Activated CD4-positive, alpha-beta memory T cell treated with anti-CD3 and anti-CD28 coated beads for 36 hours (primary cell): ENCODE data around the gene CYP27B1. TPM values are rescaled to one million over a fixed set of nuclear protein-coding genes. Genes with fewer than 3 reads are reported as not detected.
A peak's percentile ranks its signal among the peaks of the same experiment; 100 is the strongest.

Experiments used
- CTCF ChIA-PET: fragments of 350-600 bp; sonication (Branson Sonifier 250); formaldehyde crosslinking; loops from one replicate; lab custom pipeline; 2021; ENCODE audit warnings: antibody characterized with exemption, inconsistent platforms; lab: Charles Lee
- POLR2A ChIA-PET: fragments of 350-600 bp; sonication (Branson Sonifier 250); formaldehyde crosslinking; loops from one replicate; lab custom pipeline; 2021; ENCODE audit warnings: antibody characterized with exemption; lab: Charles Lee
- DNase-seq: peaks from one replicate; pipeline ENCODE4 v3.0.0-alpha.2; 2020
- H3K27ac Mint-ChIP-seq: one replicate; pipeline ENCODE4 v1.8.0; 2021; ENCODE audit warnings: mixed read lengths
- H3K27me3 Mint-ChIP-seq: one replicate; pipeline ENCODE4 v1.8.0; 2021; ENCODE audit warnings: mixed read lengths
- H3K36me3 Mint-ChIP-seq: one replicate; pipeline ENCODE4 v1.8.0; 2021; ENCODE audit warnings: mixed read lengths
- H3K4me1 Mint-ChIP-seq: one replicate; pipeline ENCODE4 v1.8.0; 2021; ENCODE audit warnings: low read depth, mixed read lengths
- H3K4me3 Mint-ChIP-seq: one replicate; pipeline ENCODE4 v1.8.0; 2021; ENCODE audit warnings: mild to moderate bottlenecking, mixed read lengths
- H3K9me3 Mint-ChIP-seq: one replicate; pipeline ENCODE4 v1.8.0; 2021; ENCODE audit warnings: mixed read lengths
- intact Hi-C: fragments of 100-400 bp; cut with micrococcal nuclease; formaldehyde crosslinking; loops from one replicate; pipeline ENCODE4 v1.15.1; 2023
- total RNA-seq, 2 experiments: library from RNA; stranded (reverse); gene quantifications; one replicate each; pipeline ENCODE4 v1.2.3, GENCODE V29; 2021

Gene CYP27B1
- total RNA-seq, 2 experiments from 2014 or later = 7.1 to 8.2 TPM

- ChIA-PET CTCF (interaction anchor here (0.7 to 2.8 kb wide), 25 partner anchors 8 to 154 kb away, joined by 3 to 25 read pairs (median 6); partner anchors contain the start of genes CYP27B1, EEF1AKMT3, METTL1 and OS9), POLR2A (interaction anchor here (0.7 to 2.9 kb wide), 7 partner anchors 11 to 114 kb away, joined by 3 to 10 read pairs (median 4); partner anchors contain the start of genes CTDSP2, EEF1AKMT3 and METTL1)
- Mint-ChIP-seq H3K4me3 (peak within 1 kb of the TSS; percentile 100), H3K27me3 (no peaks in the 10 kb centered on the region), H3K36me3 (peaks cover 22% of the 10 kb centered on the region), H3K9me3 (no peaks in the 10 kb centered on the region), H3K4me1 (peaks cover 37% of the 10 kb centered on the region), H3K27ac (peak within 1 kb of the TSS; percentile 93)
- peak; percentile 98 for DNase-seq
- intact Hi-C loops = loop anchor here (1.0 to 2.0 kb wide), 5 partner anchors 11 to 122 kb away; partner anchors contain the start of genes CDK4, CTDSP2, EEF1AKMT3 and METTL1
Observed at GRCh38 chr12:57782608-57783465, 16.0 kb upstream of the CYP27B1 start, which contains the start of gene TSFM. TSFM (plus strand) TSS chr12:57782787; CDS start chr12:57782802, 15 bp downstream.

GRCh38 chr12:57782243-57782607 is 15.3 kb upstream of the CYP27B1 start:
- DNase-seq = no peak
- peaks cover 19% of the 10 kb centered on the region for H3K36me3 Mint-ChIP-seq
- no peaks in the 10 kb centered on the region for H3K27me3 Mint-ChIP-seq
- intact Hi-C loops = loop anchor here (1.0 to 2.0 kb wide), 5 partner anchors 10 to 123 kb away; partner anchors contain the start of genes CDK4, CTDSP2, EEF1AKMT3 and METTL1
- ChIA-PET CTCF (interaction anchor here (0.5 to 2.8 kb wide), 14 partner anchors 11 to 526 kb away, joined by 3 to 25 read pairs (median 8); partner anchors contain the start of genes EEF1AKMT3 and METTL1), POLR2A (interaction anchor here (1.0 to 2.9 kb wide), 3 partner anchors 10 to 64 kb away, joined by 3 to 10 read pairs (median 5); partner anchors contain the start of genes CTDSP2, EEF1AKMT3 and METTL1)
- peaks cover 37% of the 10 kb centered on the region for H3K4me1 Mint-ChIP-seq
- peak overlapping the region; percentile 93 for H3K27ac Mint-ChIP-seq
- peak overlapping the region; percentile 100 for H3K4me3 Mint-ChIP-seq
- H3K9me3 Mint-ChIP-seq = no peaks in the 10 kb centered on the region

GRCh38 chr12:57781801-57782200 is 14.9 kb upstream of the CYP27B1 start:
- intact Hi-C loops = loop anchor here (1.0 to 2.0 kb wide), 5 partner anchors 10 to 124 kb away; partner anchors contain the start of genes CDK4, CTDSP2, EEF1AKMT3 and METTL1

GRCh38 chr12:57781244-57781643 is 14.4 kb upstream of the CYP27B1 start:
- H3K27ac Mint-ChIP-seq = peak overlapping the region; percentile 93
- CTCF ChIA-PET = interaction anchor here (0.6 to 2.8 kb wide), 10 partner anchors 10 to 124 kb away, joined by 3 to 25 read pairs (median 5); partner anchors contain the start of genes CTDSP2, EEF1AKMT3 and METTL1
- no peak for DNase-seq
- no peaks in the 10 kb centered on the region for H3K9me3 Mint-ChIP-seq
- intact Hi-C loops = no loop called here
- POLR2A ChIA-PET = interaction anchor here (0.9 to 2.9 kb wide), 4 partner anchors 9 to 117 kb away, joined by 3 to 10 read pairs (median 4); partner anchors contain the start of genes EEF1AKMT3 and METTL1
- H3K4me3 Mint-ChIP-seq = no peak overlapping the region
- no peaks in the 10 kb centered on the region for H3K27me3 Mint-ChIP-seq
- peaks cover 37% of the 10 kb centered on the region for H3K4me1 Mint-ChIP-seq
- peaks cover 14% of the 10 kb centered on the region for H3K36me3 Mint-ChIP-seq

More at GRCh38 chr12:57781801-57782200, 14.9 kb upstream of the CYP27B1 start:
- no peak overlapping the region for H3K4me3 Mint-ChIP-seq
- H3K9me3 Mint-ChIP-seq = no peaks in the 10 kb centered on the region
- H3K27me3 Mint-ChIP-seq = no peaks in the 10 kb centered on the region
- DNase-seq = no peak
- CTCF ChIA-PET = interaction anchor here (0.5 to 2.8 kb wide), 11 partner anchors 10 to 526 kb away, joined by 3 to 25 read pairs (median 3); partner anchors contain the start of genes CTDSP2, EEF1AKMT3 and METTL1
- peak overlapping the region; percentile 93 for H3K27ac Mint-ChIP-seq
- peaks cover 18% of the 10 kb centered on the region for H3K36me3 Mint-ChIP-seq
- H3K4me1 Mint-ChIP-seq = peaks cover 37% of the 10 kb centered on the region
- POLR2A ChIA-PET = interaction anchor here (0.9 to 2.9 kb wide), 4 partner anchors 10 to 117 kb away, joined by 3 to 10 read pairs (median 4); partner anchors contain the start of genes EEF1AKMT3 and METTL1

- no peak for DNase-seq
- H3K27me3 Mint-ChIP-seq = no peaks in the 10 kb centered on the region
- H3K36me3 Mint-ChIP-seq = peaks cover 15% of the 10 kb centered on the region
- intact Hi-C loops = no loop called here
- CTCF ChIA-PET = interaction anchor here (0.6 to 2.7 kb wide), 8 partner anchors 16 to 125 kb away, joined by 3 to 13 read pairs (median 6); no protein-coding TSS in a partner anchor
- POLR2A ChIA-PET = no interaction called here
- H3K9me3 Mint-ChIP-seq = no peaks in the 10 kb centered on the region
- H3K4me1 Mint-ChIP-seq = peaks cover 37% of the 10 kb centered on the region
- H3K27ac Mint-ChIP-seq = peak overlapping the region; percentile 21
- H3K4me3 Mint-ChIP-seq = no peak overlapping the region
Observed at GRCh38 chr12:57780284-57780897, 13.5 kb upstream of the CYP27B1 start.

- H3K9me3 Mint-ChIP-seq = no peaks in the 10 kb centered on the region
- POLR2A ChIA-PET = no interaction called here
- CTCF ChIA-PET = interaction anchor here (0.8 to 1.3 kb wide), 3 partner anchors 20 to 125 kb away, joined by 4 to 6 read pairs (median 6); no protein-coding TSS in a partner anchor
- no peaks in the 10 kb centered on the region for H3K27me3 Mint-ChIP-seq
- peaks cover 37% of the 10 kb centered on the region for H3K4me1 Mint-ChIP-seq
- H3K4me3 Mint-ChIP-seq = no peak overlapping the region
- H3K36me3 Mint-ChIP-seq = peaks cover 15% of the 10 kb centered on the region
- intact Hi-C loops = no loop called here
- H3K27ac Mint-ChIP-seq = no peak overlapping the region
- DNase-seq = no peak
Observed at GRCh38 chr12:57779736-57780135, 12.9 kb upstream of the CYP27B1 start.

- DNase-seq = no peak
- H3K27me3 Mint-ChIP-seq = no peaks in the 10 kb centered on the region
- intact Hi-C loops = no loop called here
- ChIA-PET CTCF (interaction anchor here (0.6 to 1.0 kb wide), 2 partner anchors 26 to 527 kb away, joined by 3 to 4 read pairs; no protein-coding TSS in a partner anchor), POLR2A (no interaction called here)
- no peak overlapping the region for H3K27ac Mint-ChIP-seq
- peaks cover 38% of the 10 kb centered on the region for H3K4me1 Mint-ChIP-seq
- no peak overlapping the region for H3K4me3 Mint-ChIP-seq
- no peaks in the 10 kb centered on the region for H3K9me3 Mint-ChIP-seq
- peaks cover 11% of the 10 kb centered on the region for H3K36me3 Mint-ChIP-seq
Observed at GRCh38 chr12:57777911-57778310, 11.0 kb upstream of the CYP27B1 start.

GRCh38 chr12:57777367-57777766 is 10.5 kb upstream of the CYP27B1 start:
- Mint-ChIP-seq H3K4me3 (no peak overlapping the region), H3K9me3 (no peaks in the 10 kb centered on the region), H3K36me3 (peaks cover 6% of the 10 kb centered on the region), H3K27ac (no peak overlapping the region), H3K27me3 (no peaks in the 10 kb centered on the region), H3K4me1 (peaks cover 38% of the 10 kb centered on the region)
- intact Hi-C loops = no loop called here
- ChIA-PET POLR2A (no interaction called here), CTCF (interaction anchor here (1.5 kb wide), 1 partner anchor 18 kb away, joined by 5 read pairs; no protein-coding TSS in a partner anchor)
- no peak for DNase-seq

- POLR2A ChIA-PET = no interaction called here
- H3K4me1 Mint-ChIP-seq = peaks cover 33% of the 10 kb centered on the region
Observed at GRCh38 chr12:57776247-57776587, 9.3 kb upstream of the CYP27B1 start.

GRCh38 chr12:57775563-57776246 is 8.8 kb upstream of the CYP27B1 start:
- CTCF ChIA-PET = interaction anchor here (1.5 to 2.7 kb wide), 2 partner anchors 16 to 19 kb away, joined by 5 to 11 read pairs; no protein-coding TSS in a partner anchor
- DNase-seq = no peak
- intact Hi-C loops = no loop called here
- Mint-ChIP-seq H3K36me3 (peaks cover 10% of the 10 kb centered on the region), H3K4me3 (no peak overlapping the region), H3K9me3 (no peaks in the 10 kb centered on the region), H3K27ac (no peak overlapping the region), H3K27me3 (no peaks in the 10 kb centered on the region), H3K4me1 (peaks cover 35% of the 10 kb centered on the region)
- POLR2A ChIA-PET = no interaction called here

More at GRCh38 chr12:57776247-57776587, 9.3 kb upstream of the CYP27B1 start:
- H3K27ac Mint-ChIP-seq = no peak overlapping the region
- H3K9me3 Mint-ChIP-seq = no peaks in the 10 kb centered on the region
- no peak for DNase-seq
- peaks cover 10% of the 10 kb centered on the region for H3K36me3 Mint-ChIP-seq
- H3K4me3 Mint-ChIP-seq = no peak overlapping the region
- intact Hi-C loops = no loop called here
- CTCF ChIA-PET = interaction anchor here (1.5 to 2.7 kb wide), 2 partner anchors 17 to 20 kb away, joined by 5 to 11 read pairs; no protein-coding TSS in a partner anchor
- no peaks in the 10 kb centered on the region for H3K27me3 Mint-ChIP-seq
